ENCODE data around the gene FBXL19.

The FBXL19 gene

GRCh38 chr16:30979170-30980022 is 56.0 kb downstream of the FBXL19 start:
- TF ChIP-seq CTCF (IDR thresholded peaks at IDR 0.05; ENCODE audit: low read depth, low read length, missing control alignments): no peak
- no peak for DNase-seq (ENCODE audit: low read depth)
- H3K4me3 ChIP-seq (ENCODE audit: low read depth, low read length): no peak overlapping the region

- no peak for TF ChIP-seq CTCF (IDR thresholded peaks at IDR 0.05; ENCODE audit: low read depth, low read length, missing control alignments)
These were observed 56.6 kb downstream of the FBXL19 start for GRCh38 chr16:30980023-30980371.

GRCh38 chr16:30980434-30980833 is 57.1 kb downstream of the FBXL19 start:
- TF ChIP-seq CTCF (IDR thresholded peaks at IDR 0.05; ENCODE audit: low read depth, low read length, missing control alignments): no peak
- no peak overlapping the region for H3K4me3 ChIP-seq (ENCODE audit: low read depth, low read length)

More at GRCh38 chr16:30980023-30980371, 56.6 kb downstream of the FBXL19 start:
- no peak for DNase-seq (ENCODE audit: low read depth)
- H3K4me3 ChIP-seq (ENCODE audit: low read depth, low read length): no peak overlapping the region

GRCh38 chr16:30980959-30981358 is 57.6 kb downstream of the FBXL19 start:
- DNase-seq (ENCODE audit: low read depth): no peak
- TF ChIP-seq CTCF (IDR thresholded peaks at IDR 0.05; ENCODE audit: low read depth, low read length, missing control alignments): no peak
- H3K4me3 ChIP-seq (ENCODE audit: low read depth, low read length): no peak overlapping the region

More at GRCh38 chr16:30980434-30980833, 57.1 kb downstream of the FBXL19 start:
- no peak for DNase-seq (ENCODE audit: low read depth)

GRCh38 chr16:30982548-30983288 is 59.3 kb downstream of the FBXL19 start:
- no peak for DNase-seq (ENCODE audit: low read depth)
- no peak overlapping the region for H3K4me3 ChIP-seq (ENCODE audit: low read depth, low read length)
- TF ChIP-seq CTCF (IDR thresholded peaks at IDR 0.05; ENCODE audit: low read depth, low read length, missing control alignments): no peak

GRCh38 chr16:30983289-30983889 is 60.0 kb downstream of the FBXL19 start:
- no peak overlapping the region for H3K4me3 ChIP-seq (ENCODE audit: low read depth, low read length)
- DNase-seq (ENCODE audit: low read depth): no peak
- no peak for TF ChIP-seq CTCF (IDR thresholded peaks at IDR 0.05; ENCODE audit: low read depth, low read length, missing control alignments)

All from GM12864 (cell line).